Measurements from ENCODE around the gene NYNRIN. TPM values are rescaled to one million over a fixed set of nuclear protein-coding genes. Genes with fewer than 3 reads are reported as not detected.

The NYNRIN gene
- polyA plus RNA-seq, 4 donors, result 46.0 to 95.5 (median 49.4) TPM

DNA sequence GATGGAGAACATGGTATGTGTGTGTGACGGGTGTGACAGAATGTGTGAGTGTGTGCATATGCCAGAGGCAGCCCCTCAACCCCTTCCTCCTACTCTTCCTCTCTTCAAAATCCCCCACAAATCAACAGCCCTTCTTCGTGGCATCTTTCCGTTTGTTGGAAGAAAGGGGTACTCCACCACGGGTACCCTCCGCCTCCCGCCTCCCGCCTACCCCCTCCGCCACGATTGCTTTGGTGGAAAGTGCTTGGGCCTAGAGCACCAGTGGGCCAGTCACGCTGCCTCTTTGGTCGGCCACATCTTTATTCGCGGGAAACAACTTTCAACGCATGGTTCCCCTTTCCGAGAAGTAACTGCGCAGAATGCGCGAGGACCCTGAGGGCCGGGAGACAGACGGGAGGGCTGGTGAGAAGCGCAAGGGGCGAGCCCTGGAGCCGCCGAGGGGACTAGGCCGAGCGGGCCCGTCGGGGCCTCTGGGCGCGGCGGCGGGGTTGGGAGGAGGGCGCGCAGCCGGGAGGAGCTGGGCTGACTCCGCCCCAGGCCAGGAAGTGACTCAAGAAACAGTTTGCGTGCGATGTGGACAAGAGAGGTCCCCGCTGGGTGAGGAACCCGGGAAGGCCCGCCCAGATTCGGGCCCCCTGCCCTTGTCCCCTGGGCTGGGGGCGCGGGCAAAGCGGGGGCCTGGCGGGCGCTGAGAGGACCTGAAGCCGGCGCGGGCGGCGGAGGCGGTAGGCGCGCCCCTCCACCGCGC lies 30.8 kb downstream of the NYNRIN start, which contains the start of the genes CBLN3 and KHNYN:
CBLN3 (minus strand) TSS at position 274 of the 748 bp plus-strand sequence. CDS start 614 bp downstream, outside the sequence.
KHNYN (plus strand) TSS at position 560 of the 748 bp plus-strand sequence. CDS start 777 bp downstream, outside the sequence.
- DNase-seq (ENCODE audit: low read depth in 4 of 4, low spot score in 3 of 4), result peak; percentile 70 to 86 (median 80)

DNA sequence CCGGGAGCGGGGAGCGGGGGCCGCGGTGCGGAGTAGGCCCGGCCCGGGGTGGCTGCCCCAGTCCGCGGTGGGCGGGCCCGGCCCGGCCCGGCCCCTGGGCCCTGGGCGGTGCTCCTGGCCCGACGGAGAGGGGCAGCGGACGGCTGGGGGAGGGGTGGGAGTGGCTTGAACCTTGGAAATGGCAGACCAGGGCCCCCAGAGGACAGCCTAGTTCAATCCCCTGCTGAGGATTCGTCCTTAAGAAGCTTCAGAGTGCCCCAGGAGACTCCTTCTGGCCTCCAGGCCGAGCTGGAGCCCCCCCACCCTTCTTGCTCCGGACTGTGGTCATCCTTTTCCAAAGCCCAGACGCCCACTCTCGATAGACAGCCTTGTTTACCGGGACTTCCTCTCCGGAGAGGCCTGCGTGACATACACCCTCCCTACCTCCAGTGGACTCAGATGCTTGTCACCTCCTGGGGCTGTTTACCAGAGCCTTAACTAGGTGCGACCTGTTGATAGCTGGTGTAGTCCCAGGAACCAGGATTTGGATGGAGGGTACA lies 31.4 kb downstream of the NYNRIN start:
- DNase-seq (ENCODE audit: low read depth in 4 of 4, low spot score in 3 of 4), result peak in 2 of 4 donors; percentile 52 to 62

DNA sequence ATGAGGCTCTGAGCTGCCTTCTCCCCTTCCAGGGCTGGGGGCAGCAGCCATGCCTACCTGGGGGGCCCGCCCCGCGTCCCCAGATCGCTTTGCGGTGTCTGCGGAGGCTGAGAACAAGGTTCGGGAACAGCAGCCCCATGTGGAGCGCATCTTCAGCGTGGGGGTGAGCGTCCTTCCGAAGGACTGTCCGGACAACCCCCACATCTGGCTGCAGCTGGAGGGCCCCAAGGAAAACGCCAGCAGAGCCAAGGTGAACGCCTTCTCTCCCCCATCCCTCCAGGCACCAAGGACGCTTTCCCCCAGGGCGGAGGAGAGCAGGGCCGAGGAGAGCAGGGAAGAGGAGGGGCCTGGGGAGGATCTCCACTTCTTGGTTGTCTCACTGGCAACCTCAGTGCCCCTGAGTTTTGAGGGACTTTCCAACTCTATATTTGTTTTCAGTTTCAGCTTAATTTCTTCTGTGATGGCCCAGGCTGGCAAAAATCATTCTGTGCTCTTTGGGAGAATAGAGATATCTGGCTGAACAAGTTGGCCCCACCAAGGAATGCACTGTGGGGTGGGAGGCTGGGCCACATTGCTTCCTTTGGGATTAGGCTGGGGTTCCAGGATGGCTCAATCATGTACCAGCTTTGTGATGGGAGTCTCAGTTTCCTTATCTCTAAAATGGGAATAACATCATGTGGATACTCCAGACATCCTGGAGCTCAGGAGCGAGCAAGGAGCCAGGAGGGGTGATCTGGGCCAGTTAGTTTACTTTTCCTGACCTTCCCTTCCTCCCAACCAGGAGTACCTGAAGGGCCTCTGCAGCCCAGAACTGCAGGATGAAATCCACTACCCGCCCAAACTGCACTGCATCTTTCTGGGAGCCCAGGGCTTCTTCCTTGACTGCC lies 32.1 kb downstream of the NYNRIN start:
- no peak for DNase-seq (ENCODE audit: low read depth in 4 of 4, low spot score in 3 of 4)

DNA sequence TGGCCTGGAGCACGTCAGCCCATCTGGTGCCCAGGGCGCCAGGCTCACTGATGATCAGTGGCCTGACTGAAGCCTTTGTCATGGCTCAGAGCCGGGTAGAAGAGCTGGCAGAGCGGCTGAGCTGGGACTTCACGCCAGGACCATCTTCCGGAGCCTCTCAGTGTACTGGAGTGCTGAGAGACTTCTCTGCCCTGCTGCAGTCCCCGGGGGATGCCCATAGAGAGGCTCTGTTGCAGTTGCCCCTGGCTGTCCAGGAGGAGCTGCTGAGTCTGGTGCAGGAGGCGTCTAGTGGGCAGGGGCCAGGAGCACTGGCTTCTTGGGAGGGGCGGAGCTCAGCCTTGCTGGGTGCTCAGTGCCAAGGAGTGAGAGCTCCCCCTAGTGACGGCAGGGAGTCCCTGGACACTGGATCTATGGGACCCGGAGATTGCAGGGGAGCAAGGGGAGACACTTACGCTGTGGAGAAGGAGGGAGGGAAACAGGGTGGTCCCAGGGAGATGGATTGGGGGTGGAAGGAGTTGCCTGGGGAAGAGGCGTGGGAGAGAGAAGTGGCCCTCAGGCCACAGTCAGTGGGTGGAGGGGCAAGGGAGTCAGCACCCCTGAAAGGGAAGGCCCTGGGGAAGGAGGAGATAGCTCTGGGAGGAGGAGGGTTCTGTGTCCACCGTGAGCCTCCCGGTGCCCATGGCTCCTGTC lies 32.9 kb downstream of the NYNRIN start:
- peak in 3 of 4 donors; percentile 66 to 76 (median 71) for DNase-seq (ENCODE audit: low read depth in 4 of 4, low spot score in 3 of 4)

DNA sequence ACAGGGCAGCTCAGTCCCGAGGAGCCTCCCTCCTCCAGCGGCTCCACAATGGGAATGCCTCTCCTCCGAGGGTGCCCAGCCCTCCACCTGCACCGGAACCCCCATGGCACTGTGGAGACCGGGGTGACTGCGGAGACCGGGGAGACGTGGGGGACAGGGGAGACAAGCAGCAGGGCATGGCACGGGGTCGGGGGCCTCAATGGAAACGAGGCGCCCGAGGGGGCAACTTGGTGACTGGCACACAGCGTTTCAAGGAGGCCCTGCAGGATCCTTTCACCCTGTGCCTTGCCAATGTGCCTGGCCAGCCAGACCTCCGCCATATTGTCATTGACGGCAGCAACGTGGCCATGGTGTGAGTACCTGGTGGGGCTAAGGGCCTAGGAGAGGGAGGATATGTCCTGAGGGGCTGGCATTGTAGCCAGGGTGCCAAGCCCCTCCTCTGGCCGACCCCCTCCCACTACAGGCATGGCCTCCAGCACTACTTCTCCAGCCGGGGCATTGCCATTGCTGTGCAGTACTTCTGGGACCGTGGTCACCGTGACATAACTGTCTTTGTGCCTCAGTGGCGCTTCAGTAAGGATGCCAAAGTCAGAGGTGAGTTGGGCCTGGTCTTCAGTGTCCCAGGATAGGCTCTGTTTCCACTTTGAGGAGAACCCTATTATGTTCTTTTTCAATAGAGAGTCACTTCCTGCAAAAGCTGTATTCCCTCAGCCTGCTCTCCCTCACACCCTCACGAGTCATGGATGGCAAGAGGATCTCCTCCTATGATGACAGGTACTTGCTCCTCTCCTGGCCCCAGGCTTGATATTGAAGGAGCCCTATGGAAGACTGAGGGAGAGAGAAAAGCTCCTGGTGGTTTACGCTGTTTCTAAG lies 33.7 kb downstream of the NYNRIN start:
- no peak for DNase-seq (ENCODE audit: low read depth in 4 of 4, low spot score in 3 of 4)

DNA sequence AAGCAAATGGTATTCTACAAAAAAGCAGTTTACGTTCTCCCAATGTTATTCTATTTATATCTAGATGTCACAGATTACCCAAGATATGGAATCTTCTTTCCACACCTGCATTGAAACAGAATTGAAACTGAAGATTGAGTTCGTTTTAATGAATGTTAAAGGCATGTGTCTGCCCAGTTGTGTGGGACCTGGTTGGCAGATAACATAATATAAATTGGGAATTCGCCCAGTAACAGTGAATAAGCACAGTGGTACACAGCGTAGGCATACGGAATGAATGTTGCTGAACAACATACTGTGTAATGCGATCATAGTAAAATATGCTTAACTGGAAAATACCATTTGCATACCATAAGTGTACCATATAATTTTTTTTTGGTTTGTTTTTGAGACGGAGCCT lies 35.2 kb downstream of the NYNRIN start:
- no peak for DNase-seq (ENCODE audit: low read depth in 4 of 4, low spot score in 3 of 4)

DNA sequence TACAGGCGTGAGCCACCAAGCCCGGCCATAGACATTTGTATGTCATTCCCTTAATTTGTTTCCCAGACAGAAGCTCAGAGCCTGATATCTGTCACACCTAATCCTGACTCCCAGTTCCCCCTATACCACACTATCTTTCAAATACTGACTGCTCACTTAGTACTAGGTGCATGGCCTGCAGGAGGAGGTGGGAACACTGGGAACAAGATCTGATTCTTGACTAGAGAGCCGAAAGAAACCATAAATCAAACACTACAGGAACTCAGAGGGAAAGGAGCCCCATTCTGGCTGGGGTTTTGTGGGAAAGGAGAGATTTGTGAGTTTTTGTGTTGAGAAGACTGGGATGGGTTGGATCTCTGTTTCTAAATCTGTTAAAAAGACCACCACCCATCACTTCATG lies 35.9 kb downstream of the NYNRIN start:
- DNase-seq (ENCODE audit: low read depth in 4 of 4, low spot score in 3 of 4), result no peak

DNA sequence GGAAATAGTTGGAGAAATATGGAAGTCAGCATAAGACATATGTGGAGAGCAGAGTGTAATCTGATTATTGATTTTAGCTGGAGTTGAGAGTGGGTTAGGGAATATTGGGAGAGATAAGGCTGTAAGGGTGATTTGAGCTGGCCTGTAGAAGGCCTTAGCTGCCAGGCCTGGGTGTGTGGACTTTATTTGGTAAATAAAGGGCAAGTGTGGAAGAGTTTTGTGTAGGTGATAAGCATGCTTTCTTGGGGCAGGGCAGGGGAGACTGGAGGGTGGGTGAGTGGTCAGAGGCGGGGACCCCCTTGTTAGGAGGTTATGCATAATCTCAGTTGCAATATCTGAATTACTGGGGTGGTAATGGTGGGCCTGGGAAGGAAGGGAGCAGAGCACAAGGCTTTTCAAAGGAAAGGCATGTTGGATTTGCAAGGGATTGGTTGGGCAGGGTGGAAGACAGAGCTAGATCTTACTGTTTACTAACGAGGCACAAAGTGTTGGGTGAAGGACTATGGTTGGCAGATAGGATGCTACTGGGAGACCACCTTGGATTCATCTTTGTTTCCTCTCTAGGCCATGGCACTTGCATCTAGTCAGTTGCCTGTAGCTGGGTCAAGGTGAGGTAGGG lies 36.5 kb downstream of the NYNRIN start:
- no peak for DNase-seq (ENCODE audit: low read depth in 4 of 4, low spot score in 3 of 4)

DNA sequence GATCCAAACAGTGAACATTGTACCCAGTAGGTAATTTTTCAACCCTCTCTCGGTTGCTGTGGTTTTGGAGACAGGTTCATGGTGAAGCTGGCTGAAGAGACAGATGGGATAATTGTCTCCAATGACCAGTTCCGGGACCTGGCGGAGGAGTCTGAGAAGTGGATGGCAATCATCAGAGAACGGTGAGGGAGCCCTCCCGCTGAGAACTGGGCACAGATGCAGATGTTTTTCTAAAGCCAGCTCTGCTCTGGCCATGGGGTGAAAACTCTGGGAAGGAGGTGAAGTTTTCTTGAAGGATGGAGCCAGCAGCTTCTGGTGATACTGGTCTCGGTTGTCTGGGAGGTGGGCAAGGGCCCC lies 37.2 kb downstream of the NYNRIN start:
- DNase-seq (ENCODE audit: low read depth in 4 of 4, low spot score in 3 of 4), result no peak

DNA sequence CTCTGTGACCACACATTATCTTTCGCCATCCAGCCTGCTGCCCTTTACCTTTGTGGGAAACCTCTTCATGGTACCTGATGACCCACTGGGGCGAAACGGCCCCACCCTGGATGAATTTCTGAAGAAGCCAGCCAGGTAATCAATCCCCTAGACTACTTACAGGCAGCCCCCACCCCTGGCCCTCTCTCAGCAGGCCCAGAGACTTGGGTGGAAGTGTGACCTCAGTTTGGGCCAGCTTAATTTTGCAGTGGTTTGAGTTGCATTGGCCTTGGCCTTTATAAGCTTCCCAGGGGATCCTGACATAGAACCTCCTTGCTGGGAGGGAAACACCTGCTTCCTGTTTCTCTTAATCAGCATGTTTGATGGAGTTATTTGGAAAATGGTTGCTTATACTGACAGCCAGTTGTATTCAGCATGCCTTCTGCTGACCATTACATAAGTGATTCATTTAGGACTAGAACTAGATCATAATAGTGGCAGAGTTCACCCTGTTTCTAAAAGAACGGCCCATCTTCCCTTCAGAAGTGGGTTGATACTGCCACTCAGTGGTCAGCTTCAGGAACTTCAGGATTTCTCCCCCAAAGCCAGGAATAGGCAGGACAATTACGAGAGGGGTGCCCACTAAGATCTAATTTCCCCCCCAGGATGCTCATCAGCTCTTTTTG lies 37.7 kb downstream of the NYNRIN start:
- DNase-seq (ENCODE audit: low read depth in 4 of 4, low spot score in 3 of 4), result no peak

DNA sequence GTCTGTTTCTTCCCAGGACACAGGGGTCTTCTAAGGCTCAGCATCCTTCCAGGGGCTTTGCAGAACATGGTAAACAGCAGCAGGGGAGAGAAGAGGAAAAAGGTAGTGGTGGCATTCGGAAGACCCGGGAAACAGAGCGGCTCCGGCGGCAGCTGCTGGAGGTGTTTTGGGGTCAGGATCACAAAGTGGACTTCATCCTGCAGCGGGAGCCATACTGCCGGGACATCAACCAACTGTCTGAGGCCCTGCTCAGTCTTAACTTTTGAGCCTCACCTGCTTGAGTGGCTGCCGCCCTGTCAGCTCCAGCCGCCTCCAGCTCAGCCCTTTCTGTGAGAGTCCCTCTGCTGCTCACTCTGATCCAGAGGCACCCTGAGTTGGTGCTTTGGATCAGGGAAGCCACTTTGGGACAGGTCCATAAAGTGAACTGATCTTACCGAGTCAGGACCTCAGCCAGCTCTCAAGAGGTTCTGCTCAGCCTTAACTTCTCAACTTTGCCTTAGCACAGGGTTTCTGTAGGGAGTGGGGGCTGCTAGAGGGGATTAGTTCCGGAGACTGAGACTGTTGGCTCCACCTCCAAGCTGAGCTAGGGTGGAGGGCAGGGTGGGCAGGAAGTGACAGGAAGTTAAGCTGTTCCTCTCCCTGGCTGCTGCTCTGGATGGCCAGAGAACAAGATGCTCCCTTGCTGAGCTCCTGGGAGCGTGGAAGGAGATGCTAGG lies 38.4 kb downstream of the NYNRIN start:
- no peak for DNase-seq (ENCODE audit: low read depth in 4 of 4, low spot score in 3 of 4)

DNA sequence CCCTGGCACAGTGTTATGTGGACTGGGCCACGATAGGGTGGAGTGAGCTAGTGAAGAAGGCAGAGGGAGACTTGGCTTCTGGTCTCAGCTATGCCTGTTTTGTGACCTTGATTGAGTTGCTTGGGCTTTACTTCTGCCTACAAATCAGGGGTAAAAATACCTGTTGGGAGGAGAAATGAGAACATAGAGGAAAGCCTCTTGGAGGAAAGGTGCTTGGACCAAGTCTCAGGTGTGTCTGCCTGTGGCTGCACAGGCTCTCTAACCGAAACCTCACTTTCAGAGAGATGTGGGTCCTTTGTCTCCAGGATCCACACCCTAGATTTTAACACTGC lies 38.9 kb downstream of the NYNRIN start:
- DNase-seq (ENCODE audit: low read depth in 4 of 4, low spot score in 3 of 4), result no peak

DNA sequence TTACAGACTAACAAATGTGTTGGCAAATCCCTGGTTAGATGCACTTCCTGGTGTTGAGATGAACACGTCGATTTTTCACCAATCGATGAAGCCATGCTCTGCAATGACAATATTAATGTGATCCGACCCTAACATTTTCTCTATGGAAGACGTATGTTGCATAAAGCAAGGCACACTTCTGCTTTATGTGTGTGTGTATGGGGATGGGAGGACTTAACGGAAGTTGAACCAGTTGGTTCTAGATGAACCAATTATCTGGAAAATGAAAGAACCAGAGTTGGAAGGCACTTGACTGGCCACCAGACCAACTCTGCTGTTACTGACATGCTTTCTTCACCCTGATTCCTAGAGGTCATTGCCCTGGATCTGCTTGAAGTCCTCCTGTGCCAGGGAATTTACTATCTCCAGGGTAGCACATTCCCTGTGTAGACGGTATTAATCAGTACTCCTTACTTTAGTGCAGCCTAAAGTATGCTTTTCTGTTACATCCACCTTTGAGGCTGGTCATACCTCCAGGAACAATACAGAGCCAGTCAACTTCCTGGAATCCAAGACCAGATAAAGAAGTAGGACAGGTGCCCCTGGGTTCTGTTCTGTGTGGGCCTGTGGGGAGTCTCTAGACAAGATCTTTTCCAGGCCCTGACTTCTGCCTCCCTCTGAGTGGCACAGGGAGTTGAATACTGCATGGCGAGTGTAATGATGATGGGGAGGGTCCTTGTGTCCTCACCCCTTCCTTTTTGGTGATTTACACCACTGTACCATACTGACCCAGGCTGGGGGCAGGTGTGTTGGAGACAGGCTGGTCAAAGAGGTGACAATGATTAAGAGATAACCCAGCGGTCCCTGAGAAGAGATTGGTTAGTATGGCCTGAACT lies 39.7 kb downstream of the NYNRIN start:
- DNase-seq (ENCODE audit: low read depth in 4 of 4, low spot score in 3 of 4), result no peak

DNA sequence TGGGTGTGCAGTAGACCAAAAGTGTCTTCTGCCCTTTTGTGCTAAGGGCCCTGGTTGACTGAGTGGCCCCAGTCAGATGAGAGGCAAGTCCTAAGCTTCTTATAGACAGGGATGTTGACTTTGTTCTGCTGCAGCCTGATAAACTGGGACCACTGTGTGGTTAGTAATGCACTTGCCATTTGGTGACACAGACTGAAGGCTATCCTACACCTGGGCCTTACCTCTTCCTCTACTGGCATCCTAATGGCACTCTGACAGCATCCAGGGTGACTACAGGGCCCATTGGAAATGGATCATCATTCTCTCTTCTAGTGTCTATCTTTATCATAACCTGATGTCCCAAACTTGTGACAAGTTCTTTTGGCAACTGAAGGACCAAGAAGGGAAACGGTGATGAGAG lies 40.5 kb downstream of the NYNRIN start:
- DNase-seq (ENCODE audit: low read depth in 4 of 4, low spot score in 3 of 4), result no peak

DNA sequence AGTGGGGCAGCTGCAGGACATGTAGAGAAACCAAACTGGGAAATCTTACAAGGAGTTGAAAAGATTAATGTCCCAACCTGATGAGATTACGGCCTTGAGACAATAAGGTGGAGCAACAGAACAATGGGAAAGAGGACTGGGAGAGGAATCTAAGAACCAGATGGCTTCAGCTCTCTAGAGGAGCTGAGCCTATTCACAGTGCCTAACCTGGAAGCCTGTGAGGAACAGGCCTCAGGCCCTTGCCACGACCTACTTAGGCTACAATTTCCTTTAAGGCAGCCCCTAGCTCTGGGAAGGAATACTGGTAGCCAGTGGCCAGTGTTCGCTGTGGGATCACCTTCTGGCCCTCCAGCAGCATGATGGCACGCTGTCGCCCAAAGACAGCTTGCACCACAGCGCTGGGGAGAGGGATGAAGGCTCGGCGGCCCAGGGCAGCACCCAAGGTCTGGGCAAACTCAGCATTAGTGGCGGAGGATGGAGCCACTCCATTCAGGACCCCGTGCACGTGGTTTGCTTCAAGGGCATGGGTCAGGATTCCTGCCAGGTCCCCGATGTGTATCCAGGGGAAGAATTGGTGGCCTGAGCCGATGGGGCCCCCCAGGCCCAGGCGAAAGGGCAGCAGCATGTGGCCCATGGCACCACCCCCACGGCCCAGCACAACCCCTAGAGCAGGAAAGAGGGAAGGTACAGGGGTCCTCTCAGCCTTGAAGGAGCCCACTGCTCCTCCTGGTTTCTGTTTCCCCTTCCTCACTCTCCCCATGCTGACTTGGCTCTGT lies 41.2 kb downstream of the NYNRIN start:
- no peak for DNase-seq (ENCODE audit: low read depth in 4 of 4, low spot score in 3 of 4)

DNA sequence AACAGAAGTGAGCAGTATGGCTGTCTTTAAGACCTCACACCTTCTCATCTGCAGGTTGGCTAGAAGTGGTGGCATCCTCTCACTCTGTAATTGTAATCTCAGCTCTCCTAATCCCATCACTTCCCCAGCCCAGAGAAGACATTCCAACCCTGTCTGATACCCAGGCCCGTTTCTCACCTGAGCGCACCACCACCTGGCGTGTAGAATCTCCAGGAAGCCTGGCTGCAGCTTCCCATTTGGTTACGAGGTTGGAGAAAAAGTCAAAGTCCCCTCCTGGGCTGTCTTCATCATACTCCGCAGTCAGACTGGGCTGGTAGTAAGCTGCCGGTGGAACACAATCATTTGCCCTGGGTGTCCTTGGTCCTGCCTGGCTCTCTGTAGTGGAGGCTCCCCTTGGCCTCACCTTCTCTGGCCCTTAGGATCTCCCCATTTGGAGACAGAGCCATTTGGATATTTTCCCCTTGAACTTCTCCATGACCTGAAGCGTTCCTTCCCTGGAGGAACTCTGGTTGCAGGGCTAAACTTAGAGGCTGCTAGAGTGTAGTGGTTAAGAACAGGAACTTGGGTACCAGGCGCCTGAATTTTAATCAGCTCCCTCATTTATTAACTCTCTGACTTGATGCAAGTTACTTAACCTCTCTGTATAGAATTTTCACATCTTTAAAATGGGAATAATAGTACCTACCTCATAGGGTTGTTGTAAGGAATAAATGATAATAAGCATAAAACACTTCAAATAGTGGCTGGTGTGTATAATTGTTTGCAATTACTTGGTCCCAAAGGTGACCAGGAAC lies 42.0 kb downstream of the NYNRIN start:
- no peak for DNase-seq (ENCODE audit: low read depth in 4 of 4, low spot score in 3 of 4)
